ENCODE results near the gene MBNL1.

GRCh38 chr3:152291238-152291637, 22.5 kb downstream of the MBNL1 start:
- TF ChIP-seq, protein P1, sequence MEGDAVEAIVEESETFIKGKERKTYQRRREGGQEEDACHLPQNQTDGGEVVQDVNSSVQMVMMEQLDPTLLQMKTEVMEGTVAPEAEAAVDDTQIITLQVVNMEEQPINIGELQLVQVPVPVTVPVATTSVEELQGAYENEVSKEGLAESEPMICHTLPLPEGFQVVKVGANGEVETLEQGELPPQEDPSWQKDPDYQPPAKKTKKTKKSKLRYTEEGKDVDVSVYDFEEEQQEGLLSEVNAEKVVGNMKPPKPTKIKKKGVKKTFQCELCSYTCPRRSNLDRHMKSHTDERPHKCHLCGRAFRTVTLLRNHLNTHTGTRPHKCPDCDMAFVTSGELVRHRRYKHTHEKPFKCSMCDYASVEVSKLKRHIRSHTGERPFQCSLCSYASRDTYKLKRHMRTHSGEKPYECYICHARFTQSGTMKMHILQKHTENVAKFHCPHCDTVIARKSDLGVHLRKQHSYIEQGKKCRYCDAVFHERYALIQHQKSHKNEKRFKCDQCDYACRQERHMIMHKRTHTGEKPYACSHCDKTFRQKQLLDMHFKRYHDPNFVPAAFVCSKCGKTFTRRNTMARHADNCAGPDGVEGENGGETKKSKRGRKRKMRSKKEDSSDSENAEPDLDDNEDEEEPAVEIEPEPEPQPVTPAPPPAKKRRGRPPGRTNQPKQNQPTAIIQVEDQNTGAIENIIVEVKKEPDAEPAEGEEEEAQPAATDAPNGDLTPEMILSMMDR (IDR thresholded peaks at IDR 0.05): no peak
- TF ChIP-seq POLR2A (IDR thresholded peaks at IDR 0.05): no peak
